OCI-LY7 (cell line): Measurements from ENCODE around the gene MRPL41. TPM values are rescaled to one million over a fixed set of nuclear protein-coding genes. Genes with fewer than 3 reads are reported as not detected.

Experiments
- Bru-seq: library from RNA; stranded (reverse); fragments of 400-500 nt; gene quantifications from one replicate; lab custom pipeline; 2021; lab: Mats Ljungman, UMichigan
- BruChase-seq, 2 experiments: library from RNA; stranded (reverse); fragments of 400-500 nt; gene quantifications; one replicate each; lab custom pipeline; 2021; lab: Mats Ljungman, UMichigan
- BruUV-seq: library from RNA; stranded (reverse); fragments of 400-500 nt; replicated peaks from 2 replicates; lab custom pipeline; 2021; lab: Mats Ljungman, UMichigan
- CTCF ChIA-PET: fragments of 300-600 bp; sonication (Branson Sonifier 250); formaldehyde crosslinking; loops from one replicate; lab custom pipeline; 2022; ENCODE audit warnings: antibody characterized with exemption; ENCODE audit not compliant: unreplicated experiment; lab: Charles Lee
- POLR2A ChIA-PET: fragments of 300-600 bp; sonication (Branson Sonifier 250); formaldehyde crosslinking; loops from one replicate; lab custom pipeline; 2022; ENCODE audit warnings: antibody characterized with exemption; lab: Charles Lee
- DNase-seq: peaks from one replicate; pipeline ENCODE4 v3.0.0-alpha.2; 2015; ENCODE audit warnings: low spot score
- H2AFZ ChIP-seq: fragments of 200-600 bp; sonication (generic), shearing (Covaris generic); 2 replicates; pipeline ENCODE4 v1.6.1; 2014; ENCODE audit warnings: mild to moderate bottlenecking, antibody characterized with exemption, low read length, moderate library complexity
- H3K27ac ChIP-seq: fragments of 200-600 bp; sonication (generic); 2 replicates; pipeline ENCODE4 v1.5.1; 2014; ENCODE audit warnings: mixed run types, low read depth, mild to moderate bottlenecking, moderate library complexity, low read length, inconsistent platforms; ENCODE audit not compliant: poor library complexity, severe bottlenecking
- H3K36me3 ChIP-seq: fragments of 200-600 bp; sonication (generic); 2 replicates; pipeline ENCODE4 v1.6.1; 2014; ENCODE audit warnings: mild to moderate bottlenecking, antibody characterized with exemption, low read length, moderate library complexity, mixed read lengths; ENCODE audit not compliant: insufficient read depth
- H3K4me1 ChIP-seq: fragments of 200-600 bp; sonication (generic); 2 replicates; pipeline ENCODE4 v1.5.1; 2014; ENCODE audit warnings: mild to moderate bottlenecking, low read length; ENCODE audit not compliant: insufficient read depth, poor library complexity, severe bottlenecking
- H3K4me2 ChIP-seq: fragments of 200-600 bp; sonication (generic); 2 replicates; pipeline ENCODE4 v1.6.1; 2014; ENCODE audit warnings: mild to moderate bottlenecking, low read length
- H3K4me3 ChIP-seq: fragments of 200-600 bp; sonication (generic); 2 replicates; pipeline ENCODE4 v1.5.1; 2014; ENCODE audit warnings: mild to moderate bottlenecking, low read depth, low read length; ENCODE audit not compliant: poor library complexity, severe bottlenecking
- H3K79me2 ChIP-seq: fragments of 200-600 bp; sonication (generic); 2 replicates; pipeline ENCODE4 v1.6.1; 2016; ENCODE audit warnings: low read depth, mild to moderate bottlenecking, low read length, moderate library complexity, mixed read lengths; ENCODE audit not compliant: insufficient read depth
- H3K9me2 ChIP-seq: fragments of 200-600 bp; sonication (generic); 2 replicates; pipeline ENCODE4 v1.6.1; 2016; ENCODE audit warnings: mild to moderate bottlenecking, low read length, mixed read lengths; ENCODE audit not compliant: insufficient read depth
- H3K9me3 ChIP-seq: fragments of 200-600 bp; sonication (generic); 2 replicates; pipeline ENCODE4 v1.6.1; 2014; ENCODE audit warnings: mild to moderate bottlenecking, mixed run types, low read length, mixed read lengths
- H4K20me1 ChIP-seq: fragments of 200-600 bp; sonication (generic); 2 replicates; pipeline ENCODE4 v1.6.1; 2014; ENCODE audit warnings: mild to moderate bottlenecking, antibody characterized with exemption, low read length, moderate library complexity, mixed read lengths; ENCODE audit not compliant: insufficient read depth
- CTCF ChIP-seq: fragments of 200-600 bp; sonication (generic); conservative IDR thresholded peaks from 2 replicates; pipeline ENCODE4 v1.5.1; 2014; ENCODE audit warnings: mild to moderate bottlenecking, antibody characterized with exemption, low read length, moderate library complexity, mixed read lengths
- EZH2phosphoT487 ChIP-seq: fragments of 200-600 bp; sonication (generic); IDR thresholded peaks from 2 replicates; pipeline ENCODE4 v1.6.1; 2018; ENCODE audit warnings: low read depth, borderline replicate concordance, mild to moderate bottlenecking, mixed run types, antibody characterized with exemption, low read length, moderate library complexity, mixed read lengths
- intact Hi-C: fragments of 100-400 bp; cut with micrococcal nuclease; formaldehyde crosslinking; loops from one replicate; pipeline ENCODE4 v1.10.0; 2022; ENCODE audit not compliant: unreplicated experiment
- long read RNA-seq: library from polyadenylated mRNA; stranded (forward); transcript quantifications from one replicate; pipeline ENCODE4 v2.0.0, GENCODE V29; 2022
- total RNA-seq, 2 experiments: library from RNA; depleted of rRNA in 1 of 2; stranded (reverse); fragments of >200 nt in 1 of 2; shearing (Covaris generic) in 1 of 2; gene quantifications; 2 replicates each; pipeline ENCODE4 v1.2.3, GENCODE V29; 2014 to 2022

The MRPL41 gene
- total RNA-seq (2014; rRNA removed; shearing (Covaris generic)) (26.4 and 38.3 TPM in 2 replicates), total RNA-seq (2022) (29.3 and 34.8 TPM in 2 replicates), Bru-seq, nascent RNA (percentile 85 among the genes with signal in this experiment), BruChase-seq, experiment 1, labeled RNA remaining after a 6-hour chase (percentile 89 among the genes with signal in this experiment), BruChase-seq, experiment 2, labeled RNA remaining after a 2-hour chase (percentile 80 among the genes with signal in this experiment)
- long read RNA-seq, transcript MRPL41-201 (2 exons, 1,262 nt) = major isoform, 84 of 87 reads
- long read RNA-seq, partial matches to known transcripts = 0 of 87 reads
- long read RNA-seq, other reads (novel, unspliced or antisense) = 3 of 87 reads

GRCh38 chr9:137551264-137552021 lies at the start of gene MRPL41:
Gene MRPL41, plus strand, starts transcription at chr9:137551879. Its CDS starts 203 bp downstream, at chr9:137552082.
- DNase-seq = peak; percentile 93
- CTCF ChIA-PET = interaction anchor here (0.7 kb wide), 1 partner anchor 42 kb away, joined by 3 read pairs; no protein-coding TSS in a partner anchor
- H3K9me3 ChIP-seq = no peaks in the 10 kb centered on the region
- no peaks in the 10 kb centered on the region for H3K9me2 ChIP-seq
- H3K4me1 ChIP-seq = peaks cover 16% of the 10 kb centered on the region
- H3K79me2 ChIP-seq = peaks cover 6% of the 10 kb centered on the region; the same call in 1 of the 2 replicates
- H2AFZ ChIP-seq = peak within 1 kb of the TSS; percentile 72; the same call in 1 of the 2 replicates
- H3K36me3 ChIP-seq = peaks cover 36% of the 10 kb centered on the region
- peak within 1 kb of the TSS; percentile 86 for H3K4me3 ChIP-seq
- intact Hi-C loops = loop anchor here (2.0 kb wide), 1 partner anchor 53 kb away; the partner anchor contains the start of gene ARRDC1
- peak within 1 kb of the TSS; percentile 92 for H3K4me2 ChIP-seq
- POLR2A ChIA-PET = interaction anchor here (0.5 to 0.7 kb wide), 5 partner anchors 9 to 1927 kb away, joined by 3 to 6 read pairs (median 3); no protein-coding TSS in a partner anchor
- BruUV-seq = no TSS peak
- no peaks in the 10 kb centered on the region for H4K20me1 ChIP-seq
- TF ChIP-seq CTCF (peak; percentile 40; the same call in 1 of the 2 replicates), EZH2phosphoT487 (no peak)
- peak within 1 kb of the TSS; percentile 52 for H3K27ac ChIP-seq

GRCh38 chr9:137502008-137502911 lies 49.4 kb upstream of the MRPL41 start:
- H3K27ac ChIP-seq = no peak overlapping the region
- H3K4me2 ChIP-seq = no peak overlapping the region
- H3K79me2 ChIP-seq = no peaks in the 10 kb centered on the region
- H3K4me1 ChIP-seq = no peaks in the 10 kb centered on the region
- intact Hi-C loops = no loop called here
- no peaks in the 10 kb centered on the region for H4K20me1 ChIP-seq
- BruUV-seq = no TSS peak
- DNase-seq = no peak
- H3K36me3 ChIP-seq = no peaks in the 10 kb centered on the region
- ChIA-PET CTCF (no interaction called here), POLR2A (no interaction called here)
- H2AFZ ChIP-seq = no peak overlapping the region
- no peak for TF ChIP-seq CTCF
- no peaks in the 10 kb centered on the region for H3K9me2 ChIP-seq
- no peaks in the 10 kb centered on the region for H3K9me3 ChIP-seq
- no peak overlapping the region for H3K4me3 ChIP-seq
